Coronary artery (tissue), 2 donors: Measurements from ENCODE around the gene IGSF1.

Source experiments
- DNase-seq: peaks from one replicate; pipeline ENCODE4 v3.0.0-alpha.2; 2017; ENCODE audit warnings: low spot score
- H3K27ac ChIP-seq, 2 donors: fragments of 200-600 bp; sonication (generic); one replicate each; pipeline ENCODE4 v1.5.1; 2016 to 2019
- H3K4me3 ChIP-seq: fragments of 200-600 bp; sonication (generic); 2 replicates; pipeline ENCODE4 v1.5.1; 2016; ENCODE audit warnings: mild to moderate bottlenecking, moderate library complexity
- TF ChIP-seq, protein P1 (sequence below): fragments of 200-600 bp; sonication (generic); IDR thresholded peaks from one replicate; pipeline ENCODE4 v1.5.1; 2019; ENCODE audit warnings: antibody characterized with exemption

IGSF1 gene, protein sequence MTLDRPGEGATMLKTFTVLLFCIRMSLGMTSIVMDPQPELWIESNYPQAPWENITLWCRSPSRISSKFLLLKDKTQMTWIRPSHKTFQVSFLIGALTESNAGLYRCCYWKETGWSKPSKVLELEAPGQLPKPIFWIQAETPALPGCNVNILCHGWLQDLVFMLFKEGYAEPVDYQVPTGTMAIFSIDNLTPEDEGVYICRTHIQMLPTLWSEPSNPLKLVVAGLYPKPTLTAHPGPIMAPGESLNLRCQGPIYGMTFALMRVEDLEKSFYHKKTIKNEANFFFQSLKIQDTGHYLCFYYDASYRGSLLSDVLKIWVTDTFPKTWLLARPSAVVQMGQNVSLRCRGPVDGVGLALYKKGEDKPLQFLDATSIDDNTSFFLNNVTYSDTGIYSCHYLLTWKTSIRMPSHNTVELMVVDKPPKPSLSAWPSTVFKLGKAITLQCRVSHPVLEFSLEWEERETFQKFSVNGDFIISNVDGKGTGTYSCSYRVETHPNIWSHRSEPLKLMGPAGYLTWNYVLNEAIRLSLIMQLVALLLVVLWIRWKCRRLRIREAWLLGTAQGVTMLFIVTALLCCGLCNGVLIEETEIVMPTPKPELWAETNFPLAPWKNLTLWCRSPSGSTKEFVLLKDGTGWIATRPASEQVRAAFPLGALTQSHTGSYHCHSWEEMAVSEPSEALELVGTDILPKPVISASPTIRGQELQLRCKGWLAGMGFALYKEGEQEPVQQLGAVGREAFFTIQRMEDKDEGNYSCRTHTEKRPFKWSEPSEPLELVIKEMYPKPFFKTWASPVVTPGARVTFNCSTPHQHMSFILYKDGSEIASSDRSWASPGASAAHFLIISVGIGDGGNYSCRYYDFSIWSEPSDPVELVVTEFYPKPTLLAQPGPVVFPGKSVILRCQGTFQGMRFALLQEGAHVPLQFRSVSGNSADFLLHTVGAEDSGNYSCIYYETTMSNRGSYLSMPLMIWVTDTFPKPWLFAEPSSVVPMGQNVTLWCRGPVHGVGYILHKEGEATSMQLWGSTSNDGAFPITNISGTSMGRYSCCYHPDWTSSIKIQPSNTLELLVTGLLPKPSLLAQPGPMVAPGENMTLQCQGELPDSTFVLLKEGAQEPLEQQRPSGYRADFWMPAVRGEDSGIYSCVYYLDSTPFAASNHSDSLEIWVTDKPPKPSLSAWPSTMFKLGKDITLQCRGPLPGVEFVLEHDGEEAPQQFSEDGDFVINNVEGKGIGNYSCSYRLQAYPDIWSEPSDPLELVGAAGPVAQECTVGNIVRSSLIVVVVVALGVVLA (N-terminal part only)

DNA sequence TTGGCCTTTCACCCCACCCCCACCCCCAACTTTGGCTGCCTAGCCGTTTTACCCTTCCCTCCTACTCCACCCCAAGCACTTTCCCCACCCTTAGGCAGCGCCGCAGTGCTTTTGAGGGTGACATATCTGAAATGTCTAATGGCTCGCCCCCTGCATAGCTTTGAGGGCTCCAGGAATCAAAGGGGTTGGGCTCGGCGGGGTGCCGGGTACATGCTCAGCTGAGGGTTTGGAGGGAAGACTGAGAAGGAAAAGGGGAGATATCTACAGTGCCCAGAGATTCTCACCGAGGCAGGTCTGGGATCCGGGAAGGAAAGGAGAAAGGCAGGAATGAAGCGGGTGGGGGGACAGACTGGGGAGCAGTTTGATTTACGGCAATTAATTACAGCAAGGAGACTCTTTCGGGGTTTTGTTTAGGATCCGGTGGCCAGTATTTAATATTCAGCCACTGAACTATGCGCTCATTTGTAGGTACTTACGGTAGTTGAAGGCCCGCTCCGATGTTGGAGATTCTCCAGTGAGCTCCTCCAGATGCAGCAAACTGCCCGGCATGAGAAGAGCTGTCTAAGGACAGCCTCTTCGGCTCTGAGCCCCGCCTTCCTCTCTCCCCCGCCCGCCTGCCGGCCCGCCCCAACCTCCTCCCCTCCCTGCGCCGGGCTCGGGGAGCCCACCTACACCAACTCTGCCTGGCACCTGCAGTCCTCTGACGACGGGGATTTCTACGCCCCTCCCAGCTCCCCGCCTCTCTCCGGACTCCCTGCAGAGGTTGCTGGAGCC is at the start of gene IGSF1:
Gene IGSF1 (minus strand): TSS at position 569 of the 774 bp plus-strand sequence. CDS start 2,632 bp downstream, outside the sequence.
- Histone ChIP-seq H3K27ac (peak within 1 kb of the TSS in 1 of 2 donors; percentile 1), H3K4me3 (peak within 1 kb of the TSS; percentile 62)
- TF ChIP-seq, protein P1, sequence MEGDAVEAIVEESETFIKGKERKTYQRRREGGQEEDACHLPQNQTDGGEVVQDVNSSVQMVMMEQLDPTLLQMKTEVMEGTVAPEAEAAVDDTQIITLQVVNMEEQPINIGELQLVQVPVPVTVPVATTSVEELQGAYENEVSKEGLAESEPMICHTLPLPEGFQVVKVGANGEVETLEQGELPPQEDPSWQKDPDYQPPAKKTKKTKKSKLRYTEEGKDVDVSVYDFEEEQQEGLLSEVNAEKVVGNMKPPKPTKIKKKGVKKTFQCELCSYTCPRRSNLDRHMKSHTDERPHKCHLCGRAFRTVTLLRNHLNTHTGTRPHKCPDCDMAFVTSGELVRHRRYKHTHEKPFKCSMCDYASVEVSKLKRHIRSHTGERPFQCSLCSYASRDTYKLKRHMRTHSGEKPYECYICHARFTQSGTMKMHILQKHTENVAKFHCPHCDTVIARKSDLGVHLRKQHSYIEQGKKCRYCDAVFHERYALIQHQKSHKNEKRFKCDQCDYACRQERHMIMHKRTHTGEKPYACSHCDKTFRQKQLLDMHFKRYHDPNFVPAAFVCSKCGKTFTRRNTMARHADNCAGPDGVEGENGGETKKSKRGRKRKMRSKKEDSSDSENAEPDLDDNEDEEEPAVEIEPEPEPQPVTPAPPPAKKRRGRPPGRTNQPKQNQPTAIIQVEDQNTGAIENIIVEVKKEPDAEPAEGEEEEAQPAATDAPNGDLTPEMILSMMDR, result no peak
- DNase-seq, result no peak

DNA sequence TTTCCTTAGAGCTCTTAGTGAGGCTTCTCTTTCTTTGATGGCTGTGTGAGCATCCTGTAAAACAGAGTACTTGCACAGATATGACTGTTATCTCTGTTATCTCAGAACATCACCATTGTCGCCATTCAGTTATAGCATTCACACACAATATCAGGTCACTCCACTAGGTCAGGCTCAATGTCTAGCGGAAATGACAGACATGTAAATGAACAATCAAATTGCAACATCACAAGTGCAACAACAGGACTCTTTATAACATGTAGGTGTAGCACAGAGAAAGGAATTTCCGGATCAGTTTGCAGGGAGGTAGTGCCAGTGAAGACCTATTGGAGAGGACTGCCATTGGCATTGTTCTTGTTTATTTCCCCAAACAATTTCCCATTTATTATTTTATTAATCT is 43.2 kb upstream of the IGSF1 start:
- no peak for DNase-seq
- Histone ChIP-seq H3K4me3 (no peak overlapping the region), H3K27ac (no peak overlapping the region)
- TF ChIP-seq, protein P1, result no peak

DNA sequence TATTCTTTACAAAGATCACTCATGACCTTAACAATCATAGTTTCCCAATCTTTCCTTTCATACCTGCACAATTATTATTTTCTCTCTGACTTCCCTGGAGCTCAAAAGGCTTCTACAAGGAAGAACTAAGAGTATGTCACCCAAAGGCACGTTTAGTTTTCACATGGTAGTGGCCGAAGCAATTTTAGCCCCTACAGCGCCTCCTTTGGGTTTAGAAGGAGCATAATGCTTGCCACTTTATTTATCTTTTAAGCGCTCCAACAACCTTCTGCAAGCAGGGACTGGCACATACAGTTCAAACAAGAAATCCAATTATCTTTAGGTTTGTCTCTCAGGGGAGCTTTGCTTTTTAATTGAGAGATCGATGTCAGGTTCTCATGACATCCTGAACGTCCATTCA is 42.0 kb upstream of the IGSF1 start:
- Histone ChIP-seq H3K4me3 (no peak overlapping the region), H3K27ac (no peak overlapping the region)
- TF ChIP-seq, protein P1, result no peak
- DNase-seq, result no peak

DNA sequence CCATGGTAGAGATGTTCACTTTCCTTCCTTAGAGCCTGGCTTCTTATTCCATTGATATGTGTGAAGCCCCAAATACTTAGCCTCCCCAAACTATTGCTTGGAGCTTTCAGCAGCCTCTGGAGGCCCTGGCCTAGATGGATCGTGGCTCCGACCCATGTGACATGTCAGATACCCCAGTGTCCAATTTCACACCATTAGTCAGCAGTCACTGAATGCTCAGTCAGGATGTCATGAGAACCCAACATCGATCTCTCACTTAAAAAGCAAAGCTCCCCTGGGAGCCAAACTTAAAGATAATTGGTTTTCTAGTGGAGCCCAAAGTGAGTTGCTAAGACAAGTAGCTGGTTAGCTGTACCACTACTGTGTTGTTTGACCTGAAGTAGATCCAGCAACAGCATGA is 41.6 kb upstream of the IGSF1 start:
- TF ChIP-seq, protein P1, result no peak
- no peak overlapping the region for H3K27ac ChIP-seq
- H3K4me3 ChIP-seq, result no peak overlapping the region
- no peak for DNase-seq

DNA sequence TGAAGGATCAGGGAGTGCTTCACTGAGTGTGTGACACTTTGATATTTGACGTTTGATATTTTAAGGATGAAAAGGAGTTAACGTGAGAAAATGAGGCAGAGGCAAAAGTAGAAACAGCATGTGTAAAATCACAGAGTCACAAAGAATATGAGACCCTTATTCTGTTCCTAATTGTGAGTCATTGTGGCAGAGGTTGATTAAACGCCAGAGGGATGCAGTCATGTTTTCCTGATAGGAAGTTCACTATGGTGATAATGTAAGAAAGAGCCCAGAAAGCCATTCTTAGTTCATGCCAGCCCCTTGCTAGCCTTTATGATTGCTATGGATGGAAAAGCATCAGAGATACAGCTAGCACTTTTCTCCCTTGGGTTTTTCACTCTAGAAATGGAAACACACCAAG is 33.5 kb upstream of the IGSF1 start:
- Histone ChIP-seq H3K27ac (no peak overlapping the region), H3K4me3 (no peak overlapping the region)
- DNase-seq, result no peak
- TF ChIP-seq, protein P1, result no peak

DNA sequence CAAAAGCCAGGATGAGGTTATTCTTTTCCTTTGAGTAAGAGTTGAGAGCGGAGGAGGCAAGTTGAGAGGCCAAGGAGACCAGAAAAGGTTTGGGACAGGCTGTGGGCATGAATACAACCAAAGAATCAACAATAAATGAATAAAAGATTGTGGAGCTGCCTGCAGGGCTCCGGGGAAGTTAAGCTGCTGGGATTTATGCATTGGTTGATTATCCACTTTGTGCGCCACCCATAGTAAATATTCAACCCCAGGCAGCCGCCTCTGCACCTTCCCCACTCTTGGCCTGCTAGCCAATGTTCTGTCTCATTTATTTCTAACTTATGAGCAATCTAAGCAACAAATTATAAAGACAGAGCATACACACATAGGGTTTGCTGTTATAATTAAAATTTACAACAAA is 28.2 kb upstream of the IGSF1 start:
- no peak overlapping the region for H3K4me3 ChIP-seq
- no peak for DNase-seq
- TF ChIP-seq, protein P1, result no peak
- H3K27ac ChIP-seq, result no peak overlapping the region
